GM23248 (cell line): ENCODE measurements around the gene PAPPA2. TPM values are rescaled to one million over a fixed set of nuclear protein-coding genes. Genes with fewer than 3 reads are reported as not detected.
A peak's percentile ranks its signal among the peaks of the same experiment; 100 is the strongest.

ENCODE experiments used
- DNase-seq: peaks from one replicate; pipeline ENCODE4 v3.0.0-alpha.2; 2015
- H2AFZ ChIP-seq: fragments of 200-600 bp; sonication (generic); 2 replicates; pipeline ENCODE4 v1.6.1; 2016; ENCODE audit warnings: antibody characterized with exemption
- H3F3A ChIP-seq: fragments of 200-600 bp; sonication (generic); 2 replicates; pipeline ENCODE4 v1.6.1; 2016; ENCODE audit warnings: mild to moderate bottlenecking, antibody characterized with exemption, mixed run types; ENCODE audit not compliant: insufficient read depth
- H3K27ac ChIP-seq: fragments of 200-600 bp; sonication (generic); 2 replicates; pipeline ENCODE4 v1.5.1; 2016; ENCODE audit warnings: mild to moderate bottlenecking
- H3K27me3 ChIP-seq: fragments of 200-600 bp; sonication (generic); replicated peaks from 2 replicates; pipeline ENCODE4 v1.6.1; 2016; ENCODE audit warnings: mild to moderate bottlenecking; ENCODE audit not compliant: insufficient read depth
- H3K36me3 ChIP-seq: fragments of 200-600 bp; sonication (generic); 2 replicates; pipeline ENCODE4 v1.6.1; 2016; ENCODE audit warnings: low read depth, mild to moderate bottlenecking
- H3K4me1 ChIP-seq: fragments of 200-600 bp; sonication (generic); 2 replicates; pipeline ENCODE4 v1.6.1; 2016; ENCODE audit warnings: mild to moderate bottlenecking; ENCODE audit not compliant: insufficient read depth
- H3K4me2 ChIP-seq: fragments of 200-600 bp; sonication (generic); one replicate; pipeline ENCODE4 v1.6.1; 2016; ENCODE audit warnings: mild to moderate bottlenecking; ENCODE audit not compliant: unreplicated experiment
- H3K4me3 ChIP-seq: fragments of 200-600 bp; sonication (generic); 2 replicates; pipeline ENCODE4 v1.5.1; 2016; ENCODE audit warnings: mild to moderate bottlenecking
- H3K79me2 ChIP-seq: fragments of 200-600 bp; sonication (generic); 2 replicates; pipeline ENCODE4 v1.6.1; 2016; ENCODE audit warnings: mild to moderate bottlenecking; ENCODE audit not compliant: insufficient read depth
- H3K9ac ChIP-seq: fragments of 200-600 bp; sonication (generic); 2 replicates; pipeline ENCODE4 v1.6.1; 2016; ENCODE audit warnings: mild to moderate bottlenecking
- H3K9me2 ChIP-seq: fragments of 200-600 bp; sonication (generic); 2 replicates; pipeline ENCODE4 v1.6.1; 2016; ENCODE audit warnings: mixed run types, mild to moderate bottlenecking, moderate library complexity; ENCODE audit not compliant: insufficient read depth
- H3K9me3 ChIP-seq: fragments of 200-600 bp; sonication (generic); one replicate; pipeline ENCODE4 v1.6.1; 2017; ENCODE audit warnings: low read depth
- H4K20me1 ChIP-seq: fragments of 200-600 bp; sonication (generic); 2 replicates; pipeline ENCODE4 v1.6.0; 2016; ENCODE audit not compliant: insufficient read depth
- EZH2 ChIP-seq: fragments of 200-600 bp; sonication (generic); IDR thresholded peaks from 2 replicates; pipeline ENCODE4 v1.6.1; 2018; ENCODE audit warnings: antibody characterized with exemption, mild to moderate bottlenecking; ENCODE audit not compliant: insufficient read depth, poor library complexity, severe bottlenecking
- EZH2phosphoT487 ChIP-seq: fragments of 200-600 bp; sonication (generic); IDR thresholded peaks from 2 replicates; pipeline ENCODE4 v1.6.1; 2018; ENCODE audit warnings: antibody characterized with exemption, moderate library complexity, mild to moderate bottlenecking, low read depth; ENCODE audit not compliant: insufficient read depth
- WGBS, 2 experiments: methylation state at CpG; one replicate each; pipeline ENCODE4 v1.1.6; 2015 to 2017; ENCODE audit warnings: low lambda C conversion rate in 2 of 2, low coverage in 1 of 2; ENCODE audit errors: missing lambda C conversion rate in 2 of 2; 5-methylcytosine and 5-hydroxymethylcytosine counted together
- in situ Hi-C: fragments of 300-500 bp; cut with MboI; formaldehyde crosslinking; loops from 2 replicates; pipeline ENCODE4 v1.15.0; 2020
- polyA plus RNA-seq: library from polyadenylated mRNA; unstranded; fragments of >200 nt; fragmentation: Nextera tagmentation; extraction: Ambion mirVana; gene quantifications from 2 replicates; pipeline ENCODE4 v1.2.1, GENCODE V29; 2016
- total RNA-seq: library from RNA; depleted of rRNA; stranded (reverse); fragments of >200 nt; shearing (Covaris generic); gene quantifications from 2 replicates; pipeline ENCODE4 v1.2.3, GENCODE V29; 2014

Gene PAPPA2
- total and polyA plus RNA-seq, 2 experiments from 2014 or later = 3.9 to 8.1 TPM

- WGBS, 2 experiments = 75 to 85% methylated on average over 16 of the region's 16 CpGs
- Histone ChIP-seq H3K4me3 (no peak overlapping the region), H3K9ac (no peak overlapping the region), H3K79me2 (no peaks in the 10 kb centered on the region), H3K9me3 (no peaks in the 10 kb centered on the region), H3F3A (no peaks in the 10 kb centered on the region), H3K4me1 (no peaks in the 10 kb centered on the region), H3K4me2 (no peak overlapping the region), H2AFZ (no peak overlapping the region), H3K27me3 (no peaks in the 10 kb centered on the region), H3K9me2 (no peaks in the 10 kb centered on the region), H4K20me1 (no peaks in the 10 kb centered on the region), H3K36me3 (no peaks in the 10 kb centered on the region), H3K27ac (no peak overlapping the region)
- TF ChIP-seq EZH2phosphoT487 (no peak), EZH2 (no peak)
- in situ Hi-C loops = no loop called here
- DNase-seq = no peak
Observed at GRCh38 chr1:176595217-176595616, 132.2 kb downstream of the PAPPA2 start.

- Histone ChIP-seq H3K4me3 (no peak overlapping the region), H3K4me2 (no peak overlapping the region), H3K9ac (no peak overlapping the region), H3K9me2 (no peaks in the 10 kb centered on the region), H3F3A (peaks cover 14% of the 10 kb centered on the region; the same call in 1 of the 2 replicates), H3K36me3 (no peaks in the 10 kb centered on the region), H4K20me1 (no peaks in the 10 kb centered on the region), H2AFZ (no peak overlapping the region), H3K9me3 (no peaks in the 10 kb centered on the region), H3K27me3 (no peaks in the 10 kb centered on the region), H3K79me2 (no peaks in the 10 kb centered on the region), H3K4me1 (peaks cover 15% of the 10 kb centered on the region; the same call in 1 of the 2 replicates), H3K27ac (no peak overlapping the region)
- WGBS, 2 experiments = 32 to 34% methylated on average over 3 of the region's 3 CpGs
- TF ChIP-seq EZH2 (no peak), EZH2phosphoT487 (no peak)
- DNase-seq = peak; percentile 30
- in situ Hi-C loops = no loop called here
Observed at GRCh38 chr1:176601348-176601747, 138.4 kb downstream of the PAPPA2 start.

- Histone ChIP-seq H3K27ac (no peak overlapping the region), H2AFZ (no peak overlapping the region), H3K79me2 (no peaks in the 10 kb centered on the region), H3K9ac (no peak overlapping the region), H4K20me1 (no peaks in the 10 kb centered on the region), H3K4me1 (peaks cover 15% of the 10 kb centered on the region; the same call in 1 of the 2 replicates), H3K9me2 (no peaks in the 10 kb centered on the region), H3F3A (peaks cover 14% of the 10 kb centered on the region; the same call in 1 of the 2 replicates), H3K27me3 (no peaks in the 10 kb centered on the region), H3K9me3 (no peaks in the 10 kb centered on the region), H3K4me2 (no peak overlapping the region), H3K36me3 (no peaks in the 10 kb centered on the region), H3K4me3 (no peak overlapping the region)
- no peak for DNase-seq
- no peak for TF ChIP-seq EZH2
- TF ChIP-seq EZH2phosphoT487 = no peak
- 73 to 84% methylated on average over 5 of the region's 5 CpGs for WGBS, 2 experiments
- in situ Hi-C loops = no loop called here
Observed at GRCh38 chr1:176602388-176603004, 139.5 kb downstream of the PAPPA2 start.

- H3K9me2 ChIP-seq = no peaks in the 10 kb centered on the region
- no peak for DNase-seq
- WGBS, 2 experiments = 50 to 90% methylated on average over 1 of the region's 1 CpG
- no peaks in the 10 kb centered on the region for H3K79me2 ChIP-seq
- in situ Hi-C loops = no loop called here
- peaks cover 15% of the 10 kb centered on the region; the same call in 1 of the 2 replicates for H3K4me1 ChIP-seq
- no peak overlapping the region for H3K4me2 ChIP-seq
- no peak overlapping the region for H3K27ac ChIP-seq
- H2AFZ ChIP-seq = no peak overlapping the region
- H3K4me3 ChIP-seq = no peak overlapping the region
- TF ChIP-seq EZH2phosphoT487 = no peak
- no peak for TF ChIP-seq EZH2
- no peak overlapping the region for H3K9ac ChIP-seq
- no peaks in the 10 kb centered on the region for H4K20me1 ChIP-seq
- no peaks in the 10 kb centered on the region for H3K27me3 ChIP-seq
- no peaks in the 10 kb centered on the region for H3K36me3 ChIP-seq
- H3K9me3 ChIP-seq = no peaks in the 10 kb centered on the region
- H3F3A ChIP-seq = peaks cover 14% of the 10 kb centered on the region; the same call in 1 of the 2 replicates
Observed at GRCh38 chr1:176603696-176604095, 140.7 kb downstream of the PAPPA2 start.
